GM12892 (cell line): ENCODE measurements around the gene SDHC.

Experiments
- DNase-seq: peaks from one replicate; pipeline ENCODE4 v3.0.0; 2011; ENCODE audit not compliant: insufficient read length
- FAIRE-seq: peaks from 2 replicates; lab custom pipeline; 2011; peaks lifted over from hg19 to GRCh38; lab: Jason Lieb, UNC
- POLR2A ChIP-seq: IDR thresholded peaks from 2 replicates; pipeline ENCODE4 v1.6.1; 2011; ENCODE audit warnings: low read depth, low read length, control low read depth
- POLR2AphosphoS5 ChIP-seq: IDR thresholded peaks from 2 replicates; pipeline ENCODE4 v1.6.1; 2011; ENCODE audit warnings: low read depth, low read length, control low read depth
- TAF1 ChIP-seq: IDR thresholded peaks from 2 replicates; pipeline ENCODE4 v1.6.1; 2011; ENCODE audit warnings: low read depth, mild to moderate bottlenecking, control low read depth, low read length, borderline replicate concordance

The SDHC gene

GRCh38 chr1:161324020-161324419 lies 9.8 kb downstream of the SDHC start:
- TF ChIP-seq POLR2A, result no peak
- TF ChIP-seq POLR2AphosphoS5, result no peak
- TF ChIP-seq TAF1, result no peak
- no peak for DNase-seq
- FAIRE-seq, result no peak

- no peak for TF ChIP-seq POLR2A
- TF ChIP-seq POLR2AphosphoS5, result no peak
- no peak for TF ChIP-seq TAF1
- no peak for FAIRE-seq
- DNase-seq, result no peak
Observed at GRCh38 chr1:161330346-161330745, 16.2 kb downstream of the SDHC start.

- TF ChIP-seq TAF1 (no peak), POLR2AphosphoS5 (no peak), POLR2A (no peak)
- no peak for FAIRE-seq
Observed at GRCh38 chr1:161333166-161333565, 19.0 kb downstream of the SDHC start.

GRCh38 chr1:161335796-161336195 lies 21.6 kb downstream of the SDHC start:
- TF ChIP-seq POLR2AphosphoS5 (no peak), POLR2A (no peak), TAF1 (no peak)
- FAIRE-seq, result no peak
- DNase-seq, result no peak

More at GRCh38 chr1:161333166-161333565, 19.0 kb downstream of the SDHC start:
- no peak for DNase-seq

GRCh38 chr1:161342177-161342576 lies 28.0 kb downstream of the SDHC start:
- FAIRE-seq (no peak), DNase-seq (no peak)
- no peak for TF ChIP-seq POLR2A
- TF ChIP-seq POLR2AphosphoS5, result no peak
- TF ChIP-seq TAF1, result no peak

- TF ChIP-seq POLR2A, result no peak
- DNase-seq (no peak), FAIRE-seq (no peak)
Observed at GRCh38 chr1:161342821-161343220, 28.6 kb downstream of the SDHC start.

GRCh38 chr1:161350671-161351070 lies 36.5 kb downstream of the SDHC start:
- TF ChIP-seq POLR2A, result no peak
- no peak for TF ChIP-seq POLR2AphosphoS5
- TF ChIP-seq TAF1, result no peak
- FAIRE-seq (no peak), DNase-seq (no peak)

GRCh38 chr1:161351482-161351881 lies 37.3 kb downstream of the SDHC start:
- DNase-seq, result no peak
- no peak for TF ChIP-seq POLR2AphosphoS5
- no peak for TF ChIP-seq POLR2A
- TF ChIP-seq TAF1, result no peak
- no peak for FAIRE-seq

- FAIRE-seq (no peak), DNase-seq (no peak)
- TF ChIP-seq POLR2AphosphoS5 (no peak), POLR2A (no peak), TAF1 (no peak)
Observed at GRCh38 chr1:161357073-161357472, 42.9 kb downstream of the SDHC start.

GRCh38 chr1:161359291-161359690 lies 45.1 kb downstream of the SDHC start:
- DNase-seq, result no peak
- no peak for FAIRE-seq
- TF ChIP-seq POLR2AphosphoS5, result no peak
- no peak for TF ChIP-seq TAF1
- no peak for TF ChIP-seq POLR2A

GRCh38 chr1:161364332-161364731 lies 50.2 kb downstream of the SDHC start:
- no peak for FAIRE-seq
- no peak for DNase-seq
- no peak for TF ChIP-seq POLR2A
- TF ChIP-seq POLR2AphosphoS5, result no peak
- no peak for TF ChIP-seq TAF1

- TF ChIP-seq TAF1 (no peak), POLR2A (no peak), POLR2AphosphoS5 (no peak)
- FAIRE-seq (no peak), DNase-seq (no peak)
Observed at GRCh38 chr1:161365207-161365606, 51.0 kb downstream of the SDHC start.

GRCh38 chr1:161367684-161368400 lies 53.7 kb downstream of the SDHC start, which contains the start of gene CFAP126:
Gene CFAP126 (minus strand): TSS chr1:161367876. CDS start chr1:161367868, 8 bp downstream.
- peak; percentile 49 for DNase-seq
- FAIRE-seq, result no peak
- TF ChIP-seq POLR2AphosphoS5 (no peak), POLR2A (no peak), TAF1 (no peak)
